OCI-LY7 (cell line): Measurements from ENCODE around the gene DLGAP1. TPM values are rescaled to one million over a fixed set of nuclear protein-coding genes. Genes with fewer than 3 reads are reported as not detected.
A peak's percentile ranks its signal among the peaks of the same experiment; 100 is the strongest.

Source experiments
- BruUV-seq: library from RNA; stranded (reverse); fragments of 400-500 nt; replicated peaks from 2 replicates; lab custom pipeline; 2021; lab: Mats Ljungman, UMichigan
- CTCF ChIA-PET: fragments of 300-600 bp; sonication (Branson Sonifier 250); formaldehyde crosslinking; loops from one replicate; lab custom pipeline; 2022; ENCODE audit warnings: antibody characterized with exemption; ENCODE audit not compliant: unreplicated experiment; lab: Charles Lee
- POLR2A ChIA-PET: fragments of 300-600 bp; sonication (Branson Sonifier 250); formaldehyde crosslinking; loops from one replicate; lab custom pipeline; 2022; ENCODE audit warnings: antibody characterized with exemption; lab: Charles Lee
- DNase-seq: peaks from one replicate; pipeline ENCODE4 v3.0.0-alpha.2; 2015; ENCODE audit warnings: low spot score
- H2AFZ ChIP-seq: fragments of 200-600 bp; sonication (generic), shearing (Covaris generic); 2 replicates; pipeline ENCODE4 v1.6.1; 2014; ENCODE audit warnings: mild to moderate bottlenecking, antibody characterized with exemption, low read length, moderate library complexity
- H3K27ac ChIP-seq: fragments of 200-600 bp; sonication (generic); 2 replicates; pipeline ENCODE4 v1.5.1; 2014; ENCODE audit warnings: mixed run types, low read depth, mild to moderate bottlenecking, moderate library complexity, low read length, inconsistent platforms; ENCODE audit not compliant: poor library complexity, severe bottlenecking
- H3K36me3 ChIP-seq: fragments of 200-600 bp; sonication (generic); 2 replicates; pipeline ENCODE4 v1.6.1; 2014; ENCODE audit warnings: mild to moderate bottlenecking, antibody characterized with exemption, low read length, moderate library complexity, mixed read lengths; ENCODE audit not compliant: insufficient read depth
- H3K4me1 ChIP-seq: fragments of 200-600 bp; sonication (generic); 2 replicates; pipeline ENCODE4 v1.5.1; 2014; ENCODE audit warnings: mild to moderate bottlenecking, low read length; ENCODE audit not compliant: insufficient read depth, poor library complexity, severe bottlenecking
- H3K4me2 ChIP-seq: fragments of 200-600 bp; sonication (generic); 2 replicates; pipeline ENCODE4 v1.6.1; 2014; ENCODE audit warnings: mild to moderate bottlenecking, low read length
- H3K4me3 ChIP-seq: fragments of 200-600 bp; sonication (generic); 2 replicates; pipeline ENCODE4 v1.5.1; 2014; ENCODE audit warnings: mild to moderate bottlenecking, low read depth, low read length; ENCODE audit not compliant: poor library complexity, severe bottlenecking
- H3K79me2 ChIP-seq: fragments of 200-600 bp; sonication (generic); 2 replicates; pipeline ENCODE4 v1.6.1; 2016; ENCODE audit warnings: low read depth, mild to moderate bottlenecking, low read length, moderate library complexity, mixed read lengths; ENCODE audit not compliant: insufficient read depth
- H3K9me2 ChIP-seq: fragments of 200-600 bp; sonication (generic); 2 replicates; pipeline ENCODE4 v1.6.1; 2016; ENCODE audit warnings: mild to moderate bottlenecking, low read length, mixed read lengths; ENCODE audit not compliant: insufficient read depth
- H3K9me3 ChIP-seq: fragments of 200-600 bp; sonication (generic); 2 replicates; pipeline ENCODE4 v1.6.1; 2014; ENCODE audit warnings: mild to moderate bottlenecking, mixed run types, low read length, mixed read lengths
- H4K20me1 ChIP-seq: fragments of 200-600 bp; sonication (generic); 2 replicates; pipeline ENCODE4 v1.6.1; 2014; ENCODE audit warnings: mild to moderate bottlenecking, antibody characterized with exemption, low read length, moderate library complexity, mixed read lengths; ENCODE audit not compliant: insufficient read depth
- EZH2phosphoT487 ChIP-seq: fragments of 200-600 bp; sonication (generic); IDR thresholded peaks from 2 replicates; pipeline ENCODE4 v1.6.1; 2018; ENCODE audit warnings: low read depth, borderline replicate concordance, mild to moderate bottlenecking, mixed run types, antibody characterized with exemption, low read length, moderate library complexity, mixed read lengths
- intact Hi-C: fragments of 100-400 bp; cut with micrococcal nuclease; formaldehyde crosslinking; loops from one replicate; pipeline ENCODE4 v1.10.0; 2022; ENCODE audit not compliant: unreplicated experiment
- total RNA-seq, 2 experiments: library from RNA; depleted of rRNA in 1 of 2; stranded (reverse); fragments of >200 nt in 1 of 2; shearing (Covaris generic) in 1 of 2; gene quantifications; 2 replicates each; pipeline ENCODE4 v1.2.3, GENCODE V29; 2014 to 2022
- TF ChIP-seq, protein P1 (sequence below): fragments of 200-600 bp; sonication (generic); conservative IDR thresholded peaks from 2 replicates; pipeline ENCODE4 v1.5.1; 2014; ENCODE audit warnings: mild to moderate bottlenecking, antibody characterized with exemption, low read length, moderate library complexity, mixed read lengths

Gene DLGAP1
- total RNA-seq, 2 experiments from 2014 or later = 0.22 TPM; not detected in 1

GRCh38 chr18:3661989-3662388, 793.1 kb downstream of the DLGAP1 start:
- BruUV-seq = no TSS peak
- DNase-seq = no peak
- H3K79me2 ChIP-seq = no peaks in the 10 kb centered on the region
- no peak for TF ChIP-seq EZH2phosphoT487
- TF ChIP-seq, protein P1, sequence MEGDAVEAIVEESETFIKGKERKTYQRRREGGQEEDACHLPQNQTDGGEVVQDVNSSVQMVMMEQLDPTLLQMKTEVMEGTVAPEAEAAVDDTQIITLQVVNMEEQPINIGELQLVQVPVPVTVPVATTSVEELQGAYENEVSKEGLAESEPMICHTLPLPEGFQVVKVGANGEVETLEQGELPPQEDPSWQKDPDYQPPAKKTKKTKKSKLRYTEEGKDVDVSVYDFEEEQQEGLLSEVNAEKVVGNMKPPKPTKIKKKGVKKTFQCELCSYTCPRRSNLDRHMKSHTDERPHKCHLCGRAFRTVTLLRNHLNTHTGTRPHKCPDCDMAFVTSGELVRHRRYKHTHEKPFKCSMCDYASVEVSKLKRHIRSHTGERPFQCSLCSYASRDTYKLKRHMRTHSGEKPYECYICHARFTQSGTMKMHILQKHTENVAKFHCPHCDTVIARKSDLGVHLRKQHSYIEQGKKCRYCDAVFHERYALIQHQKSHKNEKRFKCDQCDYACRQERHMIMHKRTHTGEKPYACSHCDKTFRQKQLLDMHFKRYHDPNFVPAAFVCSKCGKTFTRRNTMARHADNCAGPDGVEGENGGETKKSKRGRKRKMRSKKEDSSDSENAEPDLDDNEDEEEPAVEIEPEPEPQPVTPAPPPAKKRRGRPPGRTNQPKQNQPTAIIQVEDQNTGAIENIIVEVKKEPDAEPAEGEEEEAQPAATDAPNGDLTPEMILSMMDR = no peak
- intact Hi-C loops = loop anchor here (1.0 to 10.0 kb wide), 2 partner anchors 383 to 727 kb away; no protein-coding TSS in a partner anchor
- peak overlapping the region; percentile 85 for H3K4me2 ChIP-seq
- peaks cover 20% of the 10 kb centered on the region for H3K9me3 ChIP-seq
- H2AFZ ChIP-seq = no peak overlapping the region; the same call in 1 of the 2 replicates
- no peak overlapping the region for H3K4me3 ChIP-seq
- CTCF ChIA-PET = no interaction called here
- no peaks in the 10 kb centered on the region for H4K20me1 ChIP-seq
- POLR2A ChIA-PET = interaction anchor here (0.6 to 4.7 kb wide), 16 partner anchors 15 to 743 kb away, joined by 3 to 28 read pairs (median 3); no protein-coding TSS in a partner anchor
- peaks cover 20% of the 10 kb centered on the region; the same call in 1 of the 2 replicates for H3K36me3 ChIP-seq
- H3K27ac ChIP-seq = peak overlapping the region; percentile 97
- H3K9me2 ChIP-seq = no peaks in the 10 kb centered on the region
- H3K4me1 ChIP-seq = peaks cover 71% of the 10 kb centered on the region

- H2AFZ ChIP-seq = peak overlapping the region; percentile 95
- TSS peak; percentile 82 for BruUV-seq
- H3K9me2 ChIP-seq = no peaks in the 10 kb centered on the region
- ChIA-PET POLR2A (interaction anchor here (0.6 to 4.7 kb wide), 14 partner anchors 9 to 509 kb away, joined by 3 to 28 read pairs (median 4); no protein-coding TSS in a partner anchor), CTCF (interaction anchor here (0.5 kb wide), 1 partner anchor 167 kb away, joined by 6 read pairs; no protein-coding TSS in a partner anchor)
- peaks cover 68% of the 10 kb centered on the region for H3K4me1 ChIP-seq
- H3K36me3 ChIP-seq = peaks cover 20% of the 10 kb centered on the region; the same call in 1 of the 2 replicates
- H3K27ac ChIP-seq = peak overlapping the region; percentile 97
- H3K4me3 ChIP-seq = peak overlapping the region; percentile 53
- no peaks in the 10 kb centered on the region for H4K20me1 ChIP-seq
- TF ChIP-seq, protein P1 = no peak
- no peak for TF ChIP-seq EZH2phosphoT487
- no peaks in the 10 kb centered on the region for H3K79me2 ChIP-seq
- H3K9me3 ChIP-seq = peaks cover 20% of the 10 kb centered on the region
- intact Hi-C loops = loop anchor here (1.0 to 10.0 kb wide), 2 partner anchors 382 to 726 kb away; no protein-coding TSS in a partner anchor
- H3K4me2 ChIP-seq = peak overlapping the region; percentile 85
- peak; percentile 73 for DNase-seq
These were observed 794.2 kb downstream of the DLGAP1 start for GRCh38 chr18:3660739-3661515.
